GM23248 (cell line): Measurements from ENCODE around the gene SLC25A26.

Experiments used
- EZH2 ChIP-seq: fragments of 200-600 bp; sonication (generic); IDR thresholded peaks from 2 replicates; pipeline ENCODE4 v1.6.1; 2018; ENCODE audit warnings: antibody characterized with exemption, mild to moderate bottlenecking; ENCODE audit not compliant: insufficient read depth, poor library complexity, severe bottlenecking
- EZH2phosphoT487 ChIP-seq: fragments of 200-600 bp; sonication (generic); IDR thresholded peaks from 2 replicates; pipeline ENCODE4 v1.6.1; 2018; ENCODE audit warnings: antibody characterized with exemption, moderate library complexity, mild to moderate bottlenecking, low read depth; ENCODE audit not compliant: insufficient read depth

DNA sequence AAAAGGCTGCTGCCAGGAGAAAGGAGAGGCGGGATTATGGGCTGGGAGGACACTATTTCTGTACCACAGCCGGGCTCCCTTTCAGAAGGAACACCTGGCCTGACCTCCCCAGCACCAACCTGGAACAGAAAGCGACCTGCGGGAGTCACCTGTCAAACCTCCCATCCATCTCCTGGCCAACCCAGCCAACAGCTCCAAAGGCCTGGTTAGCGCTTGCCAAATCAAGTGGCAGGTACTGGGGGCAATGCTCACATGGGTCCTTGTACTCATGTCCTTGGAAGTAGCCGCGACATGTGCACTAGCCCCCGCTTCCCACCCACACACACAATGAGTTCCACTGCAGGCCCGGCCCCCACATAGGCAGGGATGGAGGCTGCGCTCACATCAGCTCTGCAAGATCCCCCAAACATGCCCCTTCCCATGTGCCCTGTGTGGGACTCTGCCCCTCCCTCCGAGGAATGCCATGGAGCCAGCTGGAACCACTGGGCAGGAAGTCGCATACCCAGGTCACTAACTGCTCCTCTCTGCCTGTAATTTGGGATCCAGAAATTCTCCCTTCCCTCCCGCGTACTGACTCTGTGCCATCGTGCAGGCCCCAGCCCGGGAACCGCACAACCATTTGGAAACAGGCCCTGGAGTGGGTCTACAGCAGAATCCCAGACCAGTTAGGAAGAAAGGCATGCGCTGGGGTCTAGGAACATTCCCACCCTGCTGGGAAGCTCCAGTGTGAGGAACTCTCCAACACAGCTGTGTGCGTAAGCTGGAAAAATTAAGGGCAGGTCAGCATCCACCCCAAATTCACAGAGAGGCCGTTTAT is 181.1 kb downstream of the SLC25A26 start:
- no peak for TF ChIP-seq EZH2
- no peak for TF ChIP-seq EZH2phosphoT487
